GM18907 (cell line): Measurements from ENCODE around the gene OSBPL5.
"Not testable (repeated sequence)": the region's sequence is repeated elsewhere in the genome, so short reads cannot be mapped to it uniquely, and the experiment has no call there.

Source experiments
- ATAC-seq: cut with Tn5 transposase; IDR thresholded peaks from one replicate; pipeline ENCODE4 v1.9.1; 2021; ENCODE audit warnings: mild to moderate bottlenecking, moderate library complexity; ENCODE audit not compliant: unreplicated experiment

Gene OSBPL5

DNA sequence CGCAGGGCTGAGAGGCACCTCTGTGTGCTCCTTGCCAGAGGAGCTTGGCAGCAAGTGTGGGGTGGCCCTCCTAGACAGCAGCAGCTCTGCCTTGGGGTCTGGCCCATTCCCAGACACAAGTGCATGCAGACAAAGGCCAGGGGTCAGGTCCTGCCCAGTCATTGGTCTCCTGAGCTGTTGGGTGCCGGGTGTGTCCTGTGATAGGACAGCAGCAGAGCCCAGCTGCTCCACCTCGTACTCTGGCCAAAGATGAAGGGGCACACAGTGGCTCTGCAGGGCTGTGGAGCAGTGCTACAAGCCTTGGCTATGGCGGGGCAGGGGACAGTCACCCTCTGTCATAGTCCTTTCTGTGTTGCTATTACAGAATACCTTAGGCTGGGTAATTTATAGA, 17.3 kb upstream of the OSBPL5 start:
- no peak for ATAC-seq

DNA sequence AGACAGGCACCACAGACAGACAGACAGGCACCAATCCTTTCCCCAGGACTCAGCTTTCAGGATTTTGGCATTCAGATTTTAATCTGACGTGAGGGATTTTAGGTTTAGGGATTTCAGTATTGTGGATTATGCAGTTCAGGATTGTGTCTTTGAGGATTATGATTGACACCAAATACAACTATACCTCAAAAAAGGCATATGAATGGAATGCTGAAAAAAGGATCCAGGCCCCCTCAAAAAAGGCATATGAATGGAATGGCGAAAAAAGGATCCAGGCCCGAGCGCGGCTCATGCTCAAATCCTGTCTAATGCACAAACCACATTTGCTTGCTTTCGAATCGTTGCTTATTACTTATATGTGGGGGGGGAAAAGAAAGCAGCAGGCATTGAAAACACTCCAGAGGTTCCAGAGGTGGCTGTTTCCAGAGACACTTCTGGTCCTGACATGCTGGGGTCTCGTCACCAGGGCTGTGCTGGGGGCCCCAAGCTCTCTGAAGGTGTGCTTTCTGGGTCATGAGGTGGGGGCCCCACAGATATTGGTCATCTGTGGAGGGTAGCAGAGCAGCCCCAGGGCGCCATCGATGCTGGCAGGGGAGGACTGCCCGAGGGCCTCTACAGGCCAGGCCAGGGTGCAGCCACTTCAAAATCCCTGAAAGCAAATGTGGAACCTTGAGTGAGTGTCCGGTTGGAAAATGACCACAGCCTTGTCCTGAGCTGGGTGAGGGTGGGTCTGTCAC, 16.8 kb upstream of the OSBPL5 start:
- no peak for ATAC-seq

DNA sequence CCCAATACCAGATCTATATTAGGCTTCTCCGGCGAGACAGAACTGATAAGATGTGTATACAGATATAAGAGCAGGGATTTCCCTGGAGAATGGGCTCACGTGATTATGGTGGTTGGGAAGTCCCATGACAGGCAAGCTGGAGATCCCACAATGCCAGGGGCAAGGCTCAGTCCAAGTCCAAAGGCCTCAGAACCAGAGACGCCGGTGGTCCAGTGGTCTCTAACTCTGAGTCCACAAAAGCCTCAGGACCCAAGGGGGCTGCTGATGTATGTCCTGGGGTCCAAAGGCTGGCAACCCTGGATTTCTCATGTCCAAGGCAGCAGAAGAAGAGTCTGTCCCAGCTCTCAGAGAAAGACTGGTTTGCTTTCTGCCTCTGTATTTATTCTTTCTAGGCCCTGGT, 15.8 kb upstream of the OSBPL5 start:
- no peak for ATAC-seq

DNA sequence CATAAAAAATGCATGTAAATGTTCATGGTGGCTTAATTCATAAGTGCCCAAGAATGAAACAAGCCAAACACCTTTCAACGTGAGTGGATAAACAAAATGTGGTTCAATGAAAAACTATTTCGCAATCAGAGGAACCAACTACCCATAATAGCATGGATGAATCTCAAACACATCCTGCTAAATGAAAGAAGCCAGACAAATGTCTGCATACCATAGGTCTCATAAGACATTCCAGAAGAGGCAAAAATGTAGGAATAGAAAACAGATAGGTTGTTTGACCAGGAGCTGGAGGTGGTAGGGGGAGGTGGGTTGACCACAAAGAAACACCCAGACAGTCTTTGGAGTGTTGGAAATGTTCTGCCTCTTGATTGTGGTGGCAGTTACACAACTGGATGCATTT, 13.2 kb upstream of the OSBPL5 start:
- no peak for ATAC-seq

DNA sequence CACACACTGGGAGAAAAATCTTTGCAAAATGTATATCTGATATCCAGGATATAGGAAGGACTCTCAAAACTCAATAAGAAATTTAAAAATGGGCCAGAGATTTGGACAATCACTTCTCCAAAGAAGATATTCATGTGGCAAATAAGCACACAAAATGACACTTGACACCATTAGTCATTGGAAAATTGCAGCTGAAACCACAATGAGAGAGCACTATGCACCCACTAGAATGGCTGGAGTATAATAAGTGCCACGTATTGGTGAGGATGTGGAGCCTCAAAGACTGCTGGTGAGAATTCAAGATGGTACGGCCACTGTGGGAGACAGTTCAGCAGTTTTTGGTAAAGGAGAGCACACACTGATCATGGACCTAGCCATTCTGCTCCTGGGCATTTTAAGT, 12.8 kb upstream of the OSBPL5 start:
- ATAC-seq, result no peak

DNA sequence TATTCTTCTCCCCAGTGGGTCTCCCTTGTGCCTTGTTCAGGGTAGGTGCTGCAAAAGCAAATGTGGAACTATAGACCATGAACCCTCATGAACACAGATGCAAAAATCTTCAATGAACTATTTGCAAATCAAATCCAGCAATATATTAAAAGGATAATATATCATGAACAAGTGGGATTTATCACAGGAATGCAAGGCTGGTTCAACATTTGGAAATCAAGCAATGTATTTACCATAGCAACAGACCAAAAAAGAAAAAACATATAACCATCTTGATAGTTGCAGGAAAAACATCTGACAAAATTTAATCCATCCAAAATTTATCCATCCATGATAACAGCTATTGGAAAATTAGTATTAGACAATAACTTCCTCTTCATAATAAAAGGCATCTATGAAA, 11.4 kb upstream of the OSBPL5 start:
- ATAC-seq, result no peak

DNA sequence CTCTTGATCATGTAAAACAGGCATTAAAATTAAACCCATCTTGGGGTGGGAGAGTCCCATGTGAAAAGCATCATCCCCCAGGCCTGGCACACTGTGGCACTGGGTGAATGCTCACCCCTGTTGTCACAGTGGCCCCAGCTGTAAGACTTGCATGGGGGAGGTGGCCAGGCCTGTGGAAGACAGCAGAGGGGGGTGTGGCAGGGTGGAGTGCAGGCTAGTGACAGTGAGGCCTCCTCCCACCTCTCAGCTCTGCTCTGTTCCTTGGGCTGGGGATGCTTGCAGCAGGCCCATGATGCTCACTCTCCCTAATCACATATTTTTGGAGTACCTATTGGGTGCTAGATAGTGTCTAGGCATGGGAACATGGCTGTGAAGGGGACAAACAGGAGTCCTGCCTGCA, 10.1 kb upstream of the OSBPL5 start:
- ATAC-seq, result no peak

DNA sequence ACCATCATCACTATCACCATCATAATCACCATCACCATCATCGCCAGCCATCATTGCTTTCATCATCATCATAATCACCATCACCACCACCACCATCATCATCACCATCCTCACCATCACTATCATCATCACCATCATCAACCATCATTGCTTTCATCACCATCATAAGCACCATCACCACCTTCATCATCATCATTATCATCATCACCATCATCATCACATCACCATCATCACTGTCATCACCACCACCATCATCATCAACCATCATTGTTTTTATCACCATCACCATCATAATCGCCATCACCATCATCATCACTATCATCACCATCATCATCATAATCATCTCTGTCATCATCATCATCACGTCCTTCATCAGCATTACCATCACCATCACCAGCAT, 9.3 kb upstream of the OSBPL5 start:
- ATAC-seq, result no peak

DNA sequence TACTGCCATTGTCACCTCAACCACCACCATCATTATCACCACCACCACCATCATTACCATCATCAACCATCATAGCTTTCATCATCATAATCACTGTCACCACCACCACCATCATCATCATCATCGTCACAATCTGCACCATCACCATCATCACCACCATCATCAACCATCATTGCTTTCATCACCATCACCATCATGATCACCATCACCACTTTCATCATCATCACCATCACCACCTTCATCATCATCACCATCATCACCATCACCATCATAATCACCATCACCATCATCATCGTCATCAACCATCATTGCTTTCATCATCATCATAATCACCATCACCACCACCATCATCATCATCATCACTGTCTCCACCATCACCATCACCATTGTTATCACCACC, 8.7 kb upstream of the OSBPL5 start:
- ATAC-seq, result no peak

DNA sequence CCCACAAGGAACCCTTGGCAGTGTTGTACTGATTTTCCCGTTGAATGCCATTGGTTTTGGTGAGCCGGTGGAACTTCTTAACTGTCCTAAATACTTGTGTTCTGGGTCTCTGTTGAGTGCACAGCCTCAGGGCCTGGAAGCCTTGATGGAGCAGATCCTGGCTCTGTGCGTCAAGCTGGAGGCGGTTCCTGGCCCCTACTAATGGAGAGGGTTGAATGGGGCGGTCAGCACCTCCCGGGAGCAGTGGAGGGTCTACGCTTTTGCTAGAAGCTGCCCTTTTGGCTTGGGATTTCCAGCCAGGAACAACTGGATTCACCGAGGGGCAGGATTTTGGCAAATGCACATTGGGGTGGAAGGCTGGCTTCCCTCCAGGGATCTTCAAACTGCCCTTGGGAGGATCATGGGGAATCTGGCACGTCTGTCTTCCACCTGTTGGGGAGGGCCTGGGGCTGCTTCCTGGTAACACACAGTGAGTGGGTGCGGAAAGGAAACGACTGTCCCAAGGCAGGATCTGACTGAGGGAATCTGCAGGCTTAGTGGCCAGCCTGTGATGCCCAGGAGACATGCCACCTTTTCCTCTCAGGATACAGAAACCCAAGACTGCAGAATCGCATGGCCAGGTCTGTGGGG, 6.9 kb upstream of the OSBPL5 start:
- ATAC-seq, result no peak

DNA sequence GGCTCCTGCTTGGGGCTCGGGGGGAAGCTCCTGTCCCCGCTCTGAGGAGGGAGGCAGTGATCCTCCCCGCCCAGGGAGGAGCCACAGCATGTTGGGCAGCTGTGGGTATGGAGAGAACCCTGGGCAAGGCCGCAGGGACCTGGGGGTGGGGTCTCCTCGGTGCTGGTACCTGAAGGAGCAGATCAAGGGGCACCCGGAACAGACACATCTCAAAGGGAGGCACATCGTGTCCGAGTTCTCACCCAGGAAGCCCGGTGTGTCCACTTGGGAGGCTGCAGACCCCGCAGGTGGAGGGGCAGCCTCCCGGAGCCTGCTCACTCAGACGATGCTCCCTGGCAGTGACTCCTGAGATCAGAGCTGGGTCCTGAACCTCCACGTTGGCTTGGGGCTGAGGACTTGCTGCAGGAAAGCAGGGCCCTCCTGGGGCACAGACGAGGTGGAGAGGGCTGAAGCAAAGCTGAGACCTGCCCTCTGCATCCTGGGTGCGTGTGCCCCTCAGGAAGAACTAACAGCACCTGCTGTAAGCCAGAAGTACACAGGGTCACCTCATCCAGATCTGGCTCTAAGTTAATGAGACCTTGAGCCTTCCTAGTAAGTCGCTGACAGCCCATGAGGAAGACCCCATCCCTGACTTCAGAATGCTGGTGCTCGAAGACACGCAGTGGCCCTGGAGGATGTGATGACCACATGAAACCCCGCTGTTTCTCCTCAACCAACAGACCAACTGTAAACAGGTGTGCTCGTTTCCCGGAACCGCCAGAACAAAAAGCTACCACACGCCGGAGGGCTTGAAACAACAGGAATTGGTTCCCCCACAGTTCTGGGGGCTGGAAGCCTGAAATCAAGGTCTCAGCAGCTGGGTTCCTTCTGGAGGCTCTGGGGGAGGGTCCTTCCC, 5.9 kb upstream of the OSBPL5 start:
- no peak for ATAC-seq

DNA sequence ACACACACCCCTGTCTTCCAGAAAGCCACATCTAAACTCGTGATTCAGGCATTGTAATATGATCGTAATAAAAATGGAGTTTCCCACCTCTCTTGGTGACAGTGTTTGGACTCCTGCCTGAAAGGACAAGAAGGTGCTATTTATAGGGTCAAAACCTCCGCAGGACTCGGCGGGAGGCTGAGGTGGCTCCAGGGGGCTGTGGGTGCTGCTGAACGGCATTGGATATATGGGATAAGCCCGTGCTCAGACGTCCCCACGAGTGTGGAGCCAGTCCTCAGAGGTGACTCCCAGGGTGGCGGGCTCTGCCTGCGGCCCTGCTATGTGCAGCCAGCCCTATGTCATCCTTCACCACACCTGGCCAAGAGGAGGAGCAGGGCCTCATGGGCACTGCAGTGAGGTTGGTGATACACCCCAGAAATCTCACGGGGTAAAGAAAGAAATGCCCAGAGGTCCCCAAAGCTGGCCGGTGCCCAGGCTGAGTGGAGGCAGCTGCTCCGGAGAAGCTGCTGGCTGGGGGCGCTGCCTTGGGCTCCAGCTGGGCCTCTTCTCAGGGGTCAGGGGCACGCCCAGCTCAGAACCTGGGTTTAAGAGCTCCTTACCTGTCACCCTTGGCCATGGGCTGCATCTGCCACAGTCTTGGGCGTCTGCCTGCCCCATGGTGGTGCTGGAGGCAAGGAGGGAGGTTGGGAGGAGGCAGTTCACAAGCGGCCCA, 5.1 kb upstream of the OSBPL5 start:
- no peak for ATAC-seq

DNA sequence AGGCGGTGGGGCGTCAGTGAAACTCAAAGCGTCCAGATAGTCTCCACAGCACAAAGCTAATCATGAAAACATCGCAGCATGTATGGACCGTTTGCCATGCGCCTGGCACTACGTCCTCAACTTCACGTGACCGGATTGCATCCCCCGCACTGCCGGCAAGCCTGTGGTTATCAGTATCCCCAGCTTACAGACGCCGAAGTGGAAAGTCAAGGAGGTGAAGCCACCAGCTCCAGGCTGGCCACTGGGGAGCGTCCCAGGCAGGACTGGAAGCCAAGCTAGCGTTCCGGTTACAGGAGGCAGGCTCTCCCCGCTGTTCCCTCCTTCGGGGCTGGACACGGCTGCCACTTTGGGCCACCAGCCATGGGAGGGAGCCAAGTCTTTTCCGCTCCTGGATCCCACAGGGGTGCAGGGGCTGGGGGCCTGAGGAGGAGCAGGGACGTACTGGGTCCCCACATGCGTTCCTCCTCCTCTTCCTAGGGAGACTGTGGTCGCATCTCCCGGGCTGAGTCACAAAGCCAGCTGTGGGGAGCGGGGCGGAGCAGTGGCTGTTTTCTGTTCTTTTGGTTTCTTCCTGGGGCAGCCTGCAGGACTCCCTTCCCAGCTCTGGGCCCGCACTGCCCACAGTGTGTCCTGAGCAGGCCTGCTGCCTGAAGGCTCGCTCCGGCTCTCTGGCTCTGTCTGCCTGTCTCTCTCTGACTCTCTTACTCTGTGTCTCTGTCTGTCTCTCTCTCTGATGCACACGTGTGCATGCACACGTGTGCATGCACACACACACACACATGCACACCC, 4.3 kb upstream of the OSBPL5 start:
- no peak for ATAC-seq

DNA sequence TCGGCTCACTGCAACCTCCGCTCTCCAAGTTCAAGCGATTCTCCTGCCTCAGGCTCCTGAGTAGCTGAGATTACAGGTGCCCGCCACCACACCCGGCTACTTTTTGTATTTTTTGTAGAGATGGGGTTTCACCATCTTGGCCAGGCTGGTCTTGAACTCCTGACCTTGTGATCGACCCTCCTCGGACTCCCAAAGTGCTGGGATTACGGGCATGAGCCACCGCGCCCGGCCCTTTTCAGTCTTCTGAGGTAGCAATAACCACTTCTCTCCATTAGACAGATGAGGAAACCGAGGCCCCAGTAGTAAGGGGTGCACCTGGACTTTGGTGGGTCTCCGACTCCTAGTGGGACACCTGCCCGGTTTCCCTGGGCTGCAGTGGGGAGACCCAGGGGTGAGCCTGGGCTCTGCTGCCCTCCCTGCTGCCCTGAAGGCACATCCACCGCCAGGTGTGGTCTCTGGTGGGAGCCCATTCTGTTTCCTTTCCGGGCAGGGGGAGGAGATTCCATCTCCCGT, 3.7 kb upstream of the OSBPL5 start:
- ATAC-seq, result not testable (repeated sequence)

DNA sequence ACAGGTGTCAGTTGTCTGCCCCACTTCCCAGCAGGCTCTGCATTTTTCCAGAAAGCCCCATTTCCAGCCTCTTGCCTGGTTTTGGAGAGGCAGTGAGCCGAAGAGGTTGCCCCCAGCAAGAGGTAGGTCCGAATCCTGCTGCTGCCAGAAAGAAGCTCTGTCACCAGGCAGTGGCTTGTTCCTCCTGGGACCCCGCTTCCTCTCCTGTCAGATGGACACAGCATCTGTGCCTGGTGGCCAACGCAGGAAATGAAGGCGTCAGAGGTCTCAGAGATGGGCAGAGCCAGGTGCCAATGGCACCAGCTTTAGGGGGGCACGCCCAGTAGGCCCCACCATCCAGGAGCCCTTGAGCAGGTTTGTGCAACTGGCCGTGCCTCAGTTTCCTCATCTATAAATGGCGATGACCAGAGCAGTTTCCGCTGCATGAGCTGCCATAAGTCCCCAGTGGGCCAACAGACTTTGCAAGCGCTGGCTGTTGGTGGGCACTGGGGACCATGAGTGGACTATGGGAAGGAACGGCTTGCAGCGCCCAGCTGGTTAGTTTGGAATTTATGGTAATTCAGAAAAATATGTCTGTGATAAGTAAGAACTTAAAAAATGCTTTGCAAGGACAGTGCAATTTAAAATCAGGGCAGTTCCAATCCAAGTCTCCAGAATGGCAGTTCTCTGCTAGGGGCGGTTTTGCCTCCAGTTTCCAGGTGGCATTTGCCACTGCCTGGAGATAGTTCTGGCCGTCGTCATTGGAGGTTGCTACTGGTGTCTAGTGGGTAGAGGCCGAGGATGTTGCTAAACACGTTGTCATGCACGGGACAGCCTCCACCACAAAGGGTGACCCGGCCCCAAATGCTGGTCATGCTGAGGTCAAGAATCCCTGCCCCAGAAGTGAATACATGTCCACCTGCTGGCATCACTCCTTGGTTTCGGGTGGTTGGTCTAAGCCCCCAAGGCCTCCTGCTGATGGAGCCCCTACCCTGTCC, 2.3 kb upstream of the OSBPL5 start:
- no peak for ATAC-seq

DNA sequence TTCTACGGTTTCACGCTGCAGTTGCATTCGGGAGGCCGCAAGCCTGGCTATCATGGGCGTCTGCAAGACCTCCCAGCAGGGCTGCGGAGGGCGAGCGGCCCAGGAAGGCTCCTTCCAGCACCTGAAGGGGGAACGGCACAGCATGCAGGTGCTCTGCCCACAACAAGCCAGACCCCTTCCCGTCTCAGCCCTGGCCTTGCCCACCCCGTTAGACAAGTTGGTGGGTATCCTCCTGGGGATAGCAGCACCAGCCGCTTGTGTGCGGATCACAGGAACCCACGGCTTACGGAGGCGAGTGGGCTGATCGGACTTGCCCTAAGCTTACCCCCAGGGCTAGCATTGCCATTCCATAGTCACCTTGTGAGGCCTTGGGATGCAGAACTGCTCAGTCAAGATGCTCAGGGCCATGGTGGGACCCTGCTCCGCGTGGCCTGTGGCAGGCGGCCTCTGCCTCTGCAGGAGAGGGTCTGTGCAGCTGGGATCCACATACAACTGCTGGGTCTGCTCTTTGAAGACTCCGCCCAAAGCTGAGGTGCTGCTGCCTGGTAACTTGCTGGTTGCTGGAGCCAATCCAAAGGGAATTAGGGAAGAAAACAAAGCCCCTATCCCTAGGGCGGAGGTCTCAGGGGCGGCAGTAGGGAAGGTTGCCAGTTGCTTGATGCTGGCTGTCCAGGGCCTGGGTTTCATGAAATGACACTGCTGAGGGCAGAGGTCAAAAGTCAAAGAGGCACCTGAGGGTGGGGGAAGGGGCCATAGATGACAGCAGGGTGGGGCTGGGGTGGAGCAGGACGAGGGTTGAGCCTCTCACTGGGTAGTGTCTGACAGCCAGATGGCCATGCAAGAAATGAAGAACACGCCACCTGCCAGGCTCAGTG, 1.4 kb upstream of the OSBPL5 start:
- ATAC-seq, result no peak

DNA sequence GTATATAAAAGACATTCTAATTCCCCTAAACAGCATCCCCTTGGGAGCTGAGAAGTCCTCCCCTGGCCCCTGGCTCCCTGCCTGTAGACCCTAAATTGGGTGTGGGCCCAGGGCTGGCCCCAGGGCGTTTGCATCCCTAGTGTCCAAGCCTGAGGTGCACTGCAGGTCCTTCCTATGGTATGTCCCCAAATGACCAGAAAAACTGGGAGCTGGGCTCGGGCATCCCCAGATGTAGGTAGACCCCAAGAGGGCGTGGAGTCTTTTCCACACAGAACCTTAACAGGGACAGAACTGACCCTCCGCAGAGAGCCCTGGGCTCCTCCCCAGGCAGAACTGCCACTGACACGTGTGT, 782 bp upstream of the OSBPL5 start:
- ATAC-seq, result no peak

DNA sequence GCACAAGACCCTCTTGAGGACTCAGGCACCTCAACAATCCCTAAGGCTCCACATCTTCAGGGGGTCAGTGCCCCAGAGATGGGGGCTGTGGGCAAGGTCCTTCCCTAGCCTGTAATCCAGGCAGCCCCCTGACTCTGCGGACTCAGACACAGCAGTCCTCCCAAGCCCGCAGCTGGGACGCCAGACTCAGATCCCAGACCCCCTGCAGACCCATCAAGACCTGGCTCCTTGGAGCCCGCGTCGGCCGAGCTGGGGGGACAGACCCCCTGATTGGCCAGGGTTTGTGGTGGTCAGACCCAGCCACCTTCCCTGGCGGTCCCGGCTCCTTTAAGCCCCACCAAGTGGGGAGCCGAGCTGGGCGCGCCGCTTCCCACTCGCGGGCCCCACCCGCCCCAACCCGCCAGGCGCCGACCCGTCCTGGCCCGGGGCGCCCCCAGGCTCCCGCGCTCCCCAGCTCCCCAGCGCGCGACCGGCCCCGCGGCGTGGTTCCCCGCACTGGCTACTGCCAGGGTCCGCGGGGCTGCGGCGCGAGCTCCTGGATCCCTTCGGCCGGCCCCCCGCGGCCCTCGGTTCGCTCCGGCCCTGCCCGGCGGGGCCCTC, 458 bp downstream of the OSBPL5 start:
- ATAC-seq, result no peak
